Fibroblast of lung (primary cell): Measurements from ENCODE around the gene GRIN3B. TPM values are rescaled to one million over a fixed set of nuclear protein-coding genes. Genes with fewer than 3 reads are reported as not detected.

Source experiments
- DNase-seq, 2 donors: peaks; one replicate each; pipeline versions ENCODE4 v3.0.0 to v3.0.0-alpha.2; 2010; ENCODE audit warnings: low read depth in 2 of 2
- H2AFZ ChIP-seq: 2 replicates; pipeline ENCODE4 v1.5.1; 2012; ENCODE audit warnings: low read length, control low read depth, inconsistent platforms
- H3K27ac ChIP-seq: 2 replicates; pipeline ENCODE4 v1.5.1; 2011; ENCODE audit warnings: low read length, control low read depth; ENCODE audit not compliant: insufficient read depth
- H3K27me3 ChIP-seq: 2 replicates; pipeline ENCODE4 v1.5.1; 2011; ENCODE audit warnings: mild to moderate bottlenecking, low read length; ENCODE audit not compliant: control insufficient read depth, insufficient read depth
- H3K36me3 ChIP-seq: 2 replicates; pipeline ENCODE4 v1.5.1; 2011; ENCODE audit warnings: low read length; ENCODE audit not compliant: control insufficient read depth, insufficient read depth
- H3K4me1 ChIP-seq: 2 replicates; pipeline ENCODE4 v1.5.1; 2011; ENCODE audit warnings: low read length; ENCODE audit not compliant: control insufficient read depth, insufficient read depth; ENCODE audit errors: extremely low read depth
- H3K4me2 ChIP-seq: 2 replicates; pipeline ENCODE4 v1.5.1; 2011; ENCODE audit warnings: low read length, control low read depth; ENCODE audit not compliant: insufficient read depth; ENCODE audit errors: extremely low read depth
- H3K4me3 ChIP-seq, 4 experiments: fragments of 200-600 bp in 1 of 4; sonication (generic) in 1 of 4; replicated peaks in 1 of 4; 2 replicates each; pipeline ENCODE4 v1.5.1; 2011 to 2016; ENCODE audit warnings: low read length in 4 of 4, low read depth in 3 of 4, mild to moderate bottlenecking in 3 of 4, control low read depth in 2 of 4, inconsistent platforms in 1 of 4, mixed read lengths in 1 of 4; ENCODE audit not compliant: insufficient read depth in 1 of 4; ENCODE audit errors: control extremely low read depth in 1 of 4
- H3K79me2 ChIP-seq: 2 replicates; pipeline ENCODE4 v1.5.1; 2012; ENCODE audit warnings: mild to moderate bottlenecking, low read length, inconsistent platforms; ENCODE audit not compliant: control insufficient read depth, insufficient read depth
- H3K9ac ChIP-seq: 2 replicates; pipeline ENCODE4 v1.5.1; 2011; ENCODE audit warnings: mild to moderate bottlenecking, low read length, control low read depth; ENCODE audit not compliant: insufficient read depth
- H3K9me3 ChIP-seq: 2 replicates; pipeline ENCODE4 v1.5.1; 2012; ENCODE audit warnings: low read depth, low read length; ENCODE audit not compliant: control insufficient read depth, insufficient read depth
- H4K20me1 ChIP-seq: 2 replicates; pipeline ENCODE4 v1.5.1; 2011; ENCODE audit warnings: low read length; ENCODE audit not compliant: control insufficient read depth, insufficient read depth; ENCODE audit errors: extremely low read depth
- CTCF ChIP-seq, 2 donors: IDR thresholded peaks in 1 of 2; conservative IDR thresholded peaks in 1 of 2; 1 replicate in 1 of 2; 2 replicates in 1 of 2; pipeline ENCODE4 v1.5.1; 2011 to 2012; ENCODE audit warnings: low read length in 2 of 2, control low read depth in 1 of 2, inconsistent platforms in 1 of 2, low read depth in 1 of 2, mild to moderate bottlenecking in 1 of 2
- EZH2 ChIP-seq: IDR thresholded peaks from 2 replicates; pipeline ENCODE4 v1.5.1; 2012; ENCODE audit warnings: low read length, control low read depth, mild to moderate bottlenecking; ENCODE audit errors: missing control alignments
- polyA plus RNA-seq, 2 donors: library from polyadenylated mRNA; depleted of rRNA in 1 of 2; stranded (reverse) in 1 of 2; unstranded in 1 of 2; fragments of >200 nt; gene quantifications; 2 replicates each; pipeline ENCODE4 v1.2.1, GENCODE V29; 2011 to 2012; ENCODE audit warnings: missing spikeins in 1 of 2
- total RNA-seq: library from RNA; depleted of rRNA; stranded (reverse); fragments of >200 nt; gene quantifications from 2 replicates; pipeline ENCODE4 v1.2.1, GENCODE V29; 2014

Gene GRIN3B
- total and polyA plus RNA-seq, 2 donors (not counting 1 experiment from before 2014, with no cell fraction given) = 0.12 to 0.66 TPM

- TF ChIP-seq EZH2 = no peak
- no peak for TF ChIP-seq CTCF (conservative IDR thresholded peaks at IDR 0.05 in 1 of 2, IDR thresholded peaks at IDR 0.05 in 1 of 2; ENCODE audit: low read depth in 1 of 2, low read length in 2 of 2)
- Histone ChIP-seq H3K4me2 (no peak overlapping the region), H3K4me1 (no peaks in the 10 kb centered on the region)
These were observed 54.1 kb downstream of the GRIN3B start for GRCh38 chr19:1054102-1055027.

DNA sequence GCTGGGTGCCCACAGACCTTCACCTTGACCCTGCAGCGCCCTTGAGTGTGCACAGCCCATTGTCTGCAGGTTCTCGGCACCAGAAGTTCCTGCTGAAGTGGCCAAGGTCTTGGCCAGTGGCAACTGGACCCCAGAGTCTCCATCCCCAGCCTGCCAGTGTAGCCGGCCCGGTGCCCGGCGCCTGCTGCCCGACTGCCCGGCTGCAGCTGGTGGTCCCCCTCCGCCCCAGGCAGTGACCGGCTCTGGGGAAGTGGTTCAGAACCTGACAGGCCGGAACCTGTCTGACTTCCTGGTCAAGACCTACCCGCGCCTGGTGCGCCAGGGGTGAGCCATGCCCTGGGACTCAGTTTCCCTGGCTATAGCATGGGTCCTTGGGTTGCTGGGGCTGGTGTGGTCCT, 54.8 kb downstream of the GRIN3B start:
- H3K79me2 ChIP-seq = no peaks in the 10 kb centered on the region
- no peak for TF ChIP-seq EZH2
- no peak for TF ChIP-seq CTCF (conservative IDR thresholded peaks at IDR 0.05 in 1 of 2, IDR thresholded peaks at IDR 0.05 in 1 of 2; ENCODE audit: low read depth in 1 of 2, low read length in 2 of 2)
- no peak overlapping the region for H3K9ac ChIP-seq
- no peaks in the 10 kb centered on the region for H3K36me3 ChIP-seq
- no peak for DNase-seq
- H3K9me3 ChIP-seq = peaks cover 5% of the 10 kb centered on the region
- no peak overlapping the region for H2AFZ ChIP-seq
- H3K4me1 ChIP-seq = no peaks in the 10 kb centered on the region
- H3K4me2 ChIP-seq = no peak overlapping the region
- no peaks in the 10 kb centered on the region for H4K20me1 ChIP-seq
- H3K27ac ChIP-seq = no peak overlapping the region
- H3K4me3 ChIP-seq = no peak overlapping the region
- H3K27me3 ChIP-seq = no peaks in the 10 kb centered on the region

More at GRCh38 chr19:1054102-1055027, 54.1 kb downstream of the GRIN3B start:
- peaks cover 5% of the 10 kb centered on the region for H3K9me3 ChIP-seq
- H4K20me1 ChIP-seq = no peaks in the 10 kb centered on the region
- no peak overlapping the region for H3K9ac ChIP-seq
- H3K4me3 ChIP-seq = no peak overlapping the region
- H3K79me2 ChIP-seq = no peaks in the 10 kb centered on the region
- H3K27ac ChIP-seq = no peak overlapping the region
- no peak overlapping the region for H2AFZ ChIP-seq
- no peaks in the 10 kb centered on the region for H3K36me3 ChIP-seq
- no peak for DNase-seq
- no peaks in the 10 kb centered on the region for H3K27me3 ChIP-seq

GRCh38 chr19:1055886-1056620, 55.8 kb downstream of the GRIN3B start:
- Histone ChIP-seq H3K4me3 (no peak overlapping the region), H3K27me3 (no peaks in the 10 kb centered on the region)
- no peak for TF ChIP-seq CTCF (conservative IDR thresholded peaks at IDR 0.05 in 1 of 2, IDR thresholded peaks at IDR 0.05 in 1 of 2; ENCODE audit: low read depth in 1 of 2, low read length in 2 of 2)
- TF ChIP-seq EZH2 = no peak

More at GRCh38 chr19:1055886-1056620, 55.8 kb downstream of the GRIN3B start:
- Histone ChIP-seq H3K79me2 (no peaks in the 10 kb centered on the region), H3K9ac (no peak overlapping the region), H3K27ac (no peak overlapping the region), H4K20me1 (no peaks in the 10 kb centered on the region), H3K4me1 (no peaks in the 10 kb centered on the region), H2AFZ (no peak overlapping the region), H3K36me3 (no peaks in the 10 kb centered on the region), H3K4me2 (no peak overlapping the region), H3K9me3 (peaks cover 5% of the 10 kb centered on the region)
- DNase-seq = no peak
